Measurements from ENCODE around the gene PFKFB1. TPM values are rescaled to one million over a fixed set of nuclear protein-coding genes. Genes with fewer than 3 reads are reported as not detected.
A peak's percentile ranks its signal among the peaks of the same experiment; 100 is the strongest.

Gene PFKFB1
- total RNA-seq, 1 experiment from 2014 or later: 0.37 TPM

GRCh38 chrX:55008571-55009358 lies 14.8 kb upstream of the PFKFB1 start:
- BruUV-seq (replicated peaks): no TSS peak
- CTCF ChIA-PET: interaction anchor here (0.5 to 1.6 kb wide), 4 partner anchors 12 to 300 kb away, joined by 3 to 4 read pairs (median 4); no protein-coding TSS in a partner anchor
- Mint-ChIP-seq H3K27ac (ENCODE audit: low read depth, unreplicated experiment) (no peak overlapping the region), H3K4me3 (ENCODE audit: unreplicated experiment) (no peak overlapping the region), H3K9me3 (ENCODE audit: unreplicated experiment) (no peaks in the 10 kb centered on the region), H3K27me3 (ENCODE audit: insufficient read depth, unreplicated experiment) (peaks cover 17% of the 10 kb centered on the region), H3K4me1 (ENCODE audit: insufficient read depth, unreplicated experiment) (peaks cover 6% of the 10 kb centered on the region), H3K36me3 (ENCODE audit: insufficient read depth, unreplicated experiment) (peaks cover 6% of the 10 kb centered on the region)
- peak; percentile 58 for DNase-seq (ENCODE audit: unreplicated experiment)
- no peak for TF ChIP-seq CTCF (IDR thresholded peaks at IDR 0.05; ENCODE audit: unreplicated experiment)
- POLR2A ChIA-PET: interaction anchor here (0.7 to 5.6 kb wide), 2 partner anchors 9 to 368 kb away, joined by 3 to 30 read pairs; partner anchors contain the start of gene APEX2
- intact Hi-C loops (cut with micrococcal nuclease): no loop called here

GRCh38 chrX:55007656-55008055 lies 13.7 kb upstream of the PFKFB1 start:
- DNase-seq (ENCODE audit: unreplicated experiment): peak; percentile 74
- H3K4me3 Mint-ChIP-seq (ENCODE audit: unreplicated experiment): no peak overlapping the region
- no peak overlapping the region for H3K27ac Mint-ChIP-seq (ENCODE audit: low read depth, unreplicated experiment)
- BruUV-seq (replicated peaks): no TSS peak
- peaks cover 6% of the 10 kb centered on the region for H3K4me1 Mint-ChIP-seq (ENCODE audit: insufficient read depth, unreplicated experiment)
- H3K27me3 Mint-ChIP-seq (ENCODE audit: insufficient read depth, unreplicated experiment): peaks cover 17% of the 10 kb centered on the region
- TF ChIP-seq CTCF (IDR thresholded peaks at IDR 0.05; ENCODE audit: unreplicated experiment): no peak
- ChIA-PET POLR2A (interaction anchor here (5.6 kb wide), 1 partner anchor 8 kb away, joined by 30 read pairs; the partner anchor contains the start of gene APEX2), CTCF (interaction anchor here (0.6 to 1.6 kb wide), 4 partner anchors 47 to 857 kb away, joined by 3 to 4 read pairs (median 4); no protein-coding TSS in a partner anchor)
- peaks cover 6% of the 10 kb centered on the region for H3K36me3 Mint-ChIP-seq (ENCODE audit: insufficient read depth, unreplicated experiment)
- intact Hi-C loops (cut with micrococcal nuclease): no loop called here
- H3K9me3 Mint-ChIP-seq (ENCODE audit: unreplicated experiment): no peaks in the 10 kb centered on the region

- peaks cover 17% of the 10 kb centered on the region for H3K27me3 Mint-ChIP-seq (ENCODE audit: insufficient read depth, unreplicated experiment)
- H3K36me3 Mint-ChIP-seq (ENCODE audit: insufficient read depth, unreplicated experiment): peaks cover 6% of the 10 kb centered on the region
- intact Hi-C loops (cut with micrococcal nuclease): no loop called here
- TF ChIP-seq CTCF (IDR thresholded peaks at IDR 0.05; ENCODE audit: unreplicated experiment): no peak
- BruUV-seq (replicated peaks): no TSS peak
- CTCF ChIA-PET: interaction anchor here (0.6 to 1.6 kb wide), 4 partner anchors 136 to 1242 kb away, joined by 3 to 6 read pairs (median 4); no protein-coding TSS in a partner anchor
- H3K27ac Mint-ChIP-seq (ENCODE audit: low read depth, unreplicated experiment): no peak overlapping the region
- no peak overlapping the region for H3K4me3 Mint-ChIP-seq (ENCODE audit: unreplicated experiment)
- H3K9me3 Mint-ChIP-seq (ENCODE audit: unreplicated experiment): no peaks in the 10 kb centered on the region
- peaks cover 6% of the 10 kb centered on the region for H3K4me1 Mint-ChIP-seq (ENCODE audit: insufficient read depth, unreplicated experiment)
- POLR2A ChIA-PET: interaction anchor here (5.6 kb wide), 1 partner anchor 7 kb away, joined by 30 read pairs; the partner anchor contains the start of gene APEX2
- no peak for DNase-seq (ENCODE audit: unreplicated experiment)
Measured at GRCh38 chrX:55006827-55007621, 13.0 kb upstream of the PFKFB1 start.

DNA sequence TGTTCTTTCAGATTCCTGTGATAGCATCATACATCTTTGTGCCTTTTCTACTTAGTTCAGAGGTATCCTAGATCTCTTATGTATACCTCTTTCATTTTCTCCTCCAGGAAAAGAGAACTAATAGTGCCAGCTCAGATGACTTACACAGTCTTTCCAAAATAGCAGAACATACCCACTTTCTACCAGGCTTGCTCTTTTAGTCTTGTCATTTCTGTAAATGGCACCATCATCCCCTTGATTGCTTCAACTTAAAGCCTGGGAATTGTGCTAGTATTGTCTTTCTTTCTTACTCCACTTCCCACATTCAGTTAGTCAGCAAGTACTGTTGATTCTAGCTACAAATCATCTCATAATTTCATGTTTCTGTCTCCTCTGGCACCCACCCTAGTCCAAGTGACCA lies 11.3 kb upstream of the PFKFB1 start:
- H3K4me1 Mint-ChIP-seq (ENCODE audit: insufficient read depth, unreplicated experiment): peaks cover 6% of the 10 kb centered on the region

More for the DNA sequence above, 11.3 kb upstream of the PFKFB1 start:
- CTCF ChIA-PET: no interaction called here
- Mint-ChIP-seq H3K9me3 (ENCODE audit: unreplicated experiment) (no peaks in the 10 kb centered on the region), H3K27me3 (ENCODE audit: insufficient read depth, unreplicated experiment) (peaks cover 31% of the 10 kb centered on the region), H3K36me3 (ENCODE audit: insufficient read depth, unreplicated experiment) (peaks cover 8% of the 10 kb centered on the region), H3K27ac (ENCODE audit: low read depth, unreplicated experiment) (no peak overlapping the region), H3K4me3 (ENCODE audit: unreplicated experiment) (no peak overlapping the region)
- no peak for DNase-seq (ENCODE audit: unreplicated experiment)
- no peak for TF ChIP-seq CTCF (IDR thresholded peaks at IDR 0.05; ENCODE audit: unreplicated experiment)
- intact Hi-C loops (cut with micrococcal nuclease): no loop called here
- BruUV-seq (replicated peaks): no TSS peak
- POLR2A ChIA-PET: no interaction called here
